GM23338 (cell line): ENCODE results near the gene DEDD2. TPM values are rescaled to one million over a fixed set of nuclear protein-coding genes. Genes with fewer than 3 reads are reported as not detected.

Experiments
- ATAC-seq: fragments of 200-7000 bp; cut with Tn5 transposase; 3 replicates; pipeline ENCODE4 v1.9.1; 2020
- DNase-seq: peaks from one replicate; pipeline ENCODE4 v3.0.0-alpha.2; 2015; ENCODE audit warnings: low spot score
- H2AFZ ChIP-seq: fragments of 200-600 bp; sonication (generic); 2 replicates; pipeline ENCODE4 v1.8.0; 2016; ENCODE audit warnings: antibody characterized with exemption, mild to moderate bottlenecking, moderate library complexity
- H3F3A ChIP-seq: fragments of 200-600 bp; sonication (generic); replicated peaks from 2 replicates; pipeline ENCODE4 v1.8.0; 2017; ENCODE audit warnings: antibody characterized with exemption, mixed run types, low read depth
- H3K27ac ChIP-seq: fragments of 200-600 bp; sonication (generic); 2 replicates; pipeline ENCODE4 v1.6.1; 2016; ENCODE audit warnings: low read depth
- H3K27me3 ChIP-seq: fragments of 200-600 bp; sonication (generic); 2 replicates; pipeline ENCODE4 v1.8.0; 2016; ENCODE audit warnings: mild to moderate bottlenecking, mixed run types, moderate library complexity; ENCODE audit not compliant: insufficient read depth
- H3K36me3 ChIP-seq: fragments of 200-600 bp; sonication (generic); 2 replicates; pipeline ENCODE4 v1.8.0; 2016; ENCODE audit warnings: mild to moderate bottlenecking; ENCODE audit not compliant: insufficient read depth
- H3K4me1 ChIP-seq: fragments of 200-600 bp; sonication (generic); 2 replicates; pipeline ENCODE4 v1.8.0; 2016; ENCODE audit warnings: mild to moderate bottlenecking, moderate library complexity; ENCODE audit not compliant: insufficient read depth
- H3K4me2 ChIP-seq: fragments of 200-600 bp; sonication (generic); 2 replicates; pipeline ENCODE4 v1.7.1; 2017; ENCODE audit warnings: mixed run types
- H3K4me3 ChIP-seq: fragments of 200-600 bp; sonication (generic); 2 replicates; pipeline ENCODE4 v1.6.1; 2016; ENCODE audit warnings: mixed run types
- H3K79me2 ChIP-seq: fragments of 200-600 bp; sonication (generic); replicated peaks from 2 replicates; pipeline ENCODE4 v1.8.0; 2017; ENCODE audit warnings: mild to moderate bottlenecking; ENCODE audit not compliant: insufficient read depth
- H3K9me2 ChIP-seq: fragments of 200-600 bp; sonication (generic); 2 replicates; pipeline ENCODE4 v1.8.0; 2017; ENCODE audit not compliant: insufficient read depth
- H4K20me1 ChIP-seq: fragments of 200-600 bp; sonication (generic); replicated peaks from 2 replicates; pipeline ENCODE4 v1.8.0; 2017; ENCODE audit warnings: mild to moderate bottlenecking; ENCODE audit not compliant: insufficient read depth
- H3K27ac Mint-ChIP-seq: 2 replicates; pipeline ENCODE4 v1.8.0; 2020; ENCODE audit warnings: inconsistent platforms, mild to moderate bottlenecking, moderate library complexity, mixed read lengths
- H3K27me3 Mint-ChIP-seq: 3 replicates; pipeline ENCODE4 v1.8.0; 2022; ENCODE audit warnings: low read depth, mild to moderate bottlenecking, moderate library complexity, mixed read lengths, inconsistent platforms; ENCODE audit not compliant: insufficient read depth, poor library complexity
- H3K36me3 Mint-ChIP-seq: 3 replicates; pipeline ENCODE4 v1.8.0; 2021; ENCODE audit warnings: low read depth, mild to moderate bottlenecking, inconsistent platforms, moderate library complexity, mixed read lengths
- H3K4me1 Mint-ChIP-seq: 3 replicates; pipeline ENCODE4 v1.8.0; 2020; ENCODE audit warnings: mild to moderate bottlenecking, inconsistent platforms, mixed read lengths
- H3K4me3 Mint-ChIP-seq: 3 replicates; pipeline ENCODE4 v1.8.0; 2021; ENCODE audit warnings: moderate library complexity, mild to moderate bottlenecking, inconsistent platforms, mixed read lengths
- H3K9me3 Mint-ChIP-seq: 3 replicates; pipeline ENCODE4 v1.8.0; 2020; ENCODE audit warnings: moderate library complexity, mild to moderate bottlenecking, inconsistent platforms, mixed read lengths
- CREB1 ChIP-seq: fragments of 250-450 bp; sonication (Bioruptor Pico); IDR thresholded peaks from 2 replicates; pipeline ENCODE4 v1.5.0; 2020; ENCODE audit warnings: low read depth, mild to moderate bottlenecking, moderate library complexity
- CTCF ChIP-seq, 2 experiments: fragments of 200-600 bp in 1 of 2; sonication (generic) in 1 of 2; conservative IDR thresholded peaks; 2 replicates each; pipeline versions ENCODE4 v1.5.1 to v1.6.1; 2016 to 2017; ENCODE audit warnings: antibody characterized with exemption in 2 of 2, low read depth in 2 of 2, mild to moderate bottlenecking in 2 of 2, moderate library complexity in 1 of 2
- ETS1 ChIP-seq: IDR thresholded peaks from 2 replicates; pipeline ENCODE4 v1.6.1; 2016; ENCODE audit warnings: antibody characterized with exemption
- EZH2 ChIP-seq: fragments of 200-600 bp; sonication (generic); IDR thresholded peaks from one replicate; pipeline ENCODE4 v1.8.0; 2017; ENCODE audit warnings: antibody characterized with exemption, mild to moderate bottlenecking, low read depth; ENCODE audit not compliant: unreplicated experiment
- POLR2AphosphoS5 ChIP-seq: IDR thresholded peaks from 2 replicates; pipeline ENCODE4 v1.6.1; 2016; ENCODE audit warnings: antibody characterized with exemption, low read depth
- ZNF331 ChIP-seq: fragments of 250-450 bp; sonication (Bioruptor Pico); IDR thresholded peaks from 2 replicates; pipeline ENCODE4 v1.5.0; 2020; ENCODE audit warnings: low read depth, mild to moderate bottlenecking, moderate library complexity
- ZNF462 ChIP-seq: fragments of 250-450 bp; sonication (Bioruptor Pico); IDR thresholded peaks from 2 replicates; pipeline ENCODE4 v1.5.0; 2020; ENCODE audit warnings: mild to moderate bottlenecking, moderate library complexity
- polyA plus RNA-seq: library from polyadenylated mRNA; unstranded; fragments of >200 nt; fragmentation: Nextera tagmentation; extraction: Ambion mirVana; gene quantifications from 2 replicates; pipeline ENCODE4 v1.2.1, GENCODE V29; 2016
- total RNA-seq: library from RNA; depleted of rRNA; stranded (reverse); fragments of >200 nt; shearing (Covaris generic); gene quantifications from 2 replicates; pipeline ENCODE4 v1.2.3, GENCODE V29; 2014

DEDD2 gene
- total and polyA plus RNA-seq, 2 experiments from 2014 or later: 23.4 to 63.0 TPM

GRCh38 chr19:42184401-42184861 is 33.0 kb downstream of the DEDD2 start:
- H3K4me3 Mint-ChIP-seq: no peak overlapping the region; the same call in 2 of the 3 replicates
- peaks cover 28% of the 10 kb centered on the region for H3K27me3 ChIP-seq
- H3K79me2 ChIP-seq: no peaks in the 10 kb centered on the region
- H3K36me3 ChIP-seq: no peaks in the 10 kb centered on the region
- H3K4me1 ChIP-seq: no peaks in the 10 kb centered on the region; the same call in 1 of the 2 replicates
- no peak overlapping the region for H3K27ac Mint-ChIP-seq
- peak; percentile 97 for DNase-seq
- H4K20me1 ChIP-seq: no peaks in the 10 kb centered on the region
- ATAC-seq: peak; percentile 95
- no peaks in the 10 kb centered on the region; the same call in 2 of the 3 replicates for H3K36me3 Mint-ChIP-seq
- no peak overlapping the region for H2AFZ ChIP-seq
- no peak overlapping the region for H3K4me3 ChIP-seq
- no peak for TF ChIP-seq ZNF331 (CRISPR knock-in tag)
- peak; percentile 94 to 99 for TF ChIP-seq CTCF (conservative IDR thresholded peaks at IDR 0.05; ENCODE audit: low read depth in 2 of 2)
- TF ChIP-seq ETS1: 0 out of 2 replicates have a peak, but pooled peaks have one; percentile 15
- TF ChIP-seq CREB1: no peak
- TF ChIP-seq POLR2AphosphoS5: no peak
- no peaks in the 10 kb centered on the region for H3K9me3 Mint-ChIP-seq
- peaks cover 19% of the 10 kb centered on the region for H3K4me1 Mint-ChIP-seq
- H3K27ac ChIP-seq: no peak overlapping the region
- peaks cover 2% of the 10 kb centered on the region for H3K27me3 Mint-ChIP-seq
- no peak overlapping the region for H3K4me2 ChIP-seq
- H3K9me2 ChIP-seq: no peaks in the 10 kb centered on the region
- H3F3A ChIP-seq: 0 out of 2 replicates have a peak, but pooled peaks cover 2% of the 10 kb centered on the region

GRCh38 chr19:42178791-42179674 is 38.4 kb downstream of the DEDD2 start:
- peaks cover 25% of the 10 kb centered on the region for H3K4me1 Mint-ChIP-seq
- H3K4me1 ChIP-seq: peaks cover 18% of the 10 kb centered on the region
- H3K27ac ChIP-seq: no peak overlapping the region
- no peaks in the 10 kb centered on the region for H3K79me2 ChIP-seq
- H3K9me3 Mint-ChIP-seq: no peaks in the 10 kb centered on the region
- ATAC-seq (peak; percentile 59), DNase-seq (peak; percentile 85)
- H3K27me3 Mint-ChIP-seq: peaks cover 27% of the 10 kb centered on the region
- no peak overlapping the region for H3K4me3 Mint-ChIP-seq
- no peak overlapping the region for H2AFZ ChIP-seq
- no peak overlapping the region for H3K27ac Mint-ChIP-seq
- H3K9me2 ChIP-seq: no peaks in the 10 kb centered on the region
- H3K36me3 ChIP-seq: no peaks in the 10 kb centered on the region
- peaks cover 18% of the 10 kb centered on the region for H3F3A ChIP-seq
- no peaks in the 10 kb centered on the region for H3K36me3 Mint-ChIP-seq
- peaks cover 80% of the 10 kb centered on the region for H3K27me3 ChIP-seq
- no peak for TF ChIP-seq ZNF462 (CRISPR knock-in tag)
- TF ChIP-seq CTCF (conservative IDR thresholded peaks at IDR 0.05; ENCODE audit: low read depth in 2 of 2): peak; percentile 63 to 89
- TF ChIP-seq EZH2: peak; percentile 53
- no peak overlapping the region for H3K4me3 ChIP-seq
- peaks cover 15% of the 10 kb centered on the region; the same call in 1 of the 2 replicates for H4K20me1 ChIP-seq
- H3K4me2 ChIP-seq: peak overlapping the region; percentile 66; the same call in 1 of the 2 replicates
